ENCODE results near the gene SMIM28.
"Not testable (repeated sequence)": the region's sequence is repeated elsewhere in the genome, so short reads cannot be mapped to it uniquely, and the experiment has no call there.

Gene SMIM28

DNA sequence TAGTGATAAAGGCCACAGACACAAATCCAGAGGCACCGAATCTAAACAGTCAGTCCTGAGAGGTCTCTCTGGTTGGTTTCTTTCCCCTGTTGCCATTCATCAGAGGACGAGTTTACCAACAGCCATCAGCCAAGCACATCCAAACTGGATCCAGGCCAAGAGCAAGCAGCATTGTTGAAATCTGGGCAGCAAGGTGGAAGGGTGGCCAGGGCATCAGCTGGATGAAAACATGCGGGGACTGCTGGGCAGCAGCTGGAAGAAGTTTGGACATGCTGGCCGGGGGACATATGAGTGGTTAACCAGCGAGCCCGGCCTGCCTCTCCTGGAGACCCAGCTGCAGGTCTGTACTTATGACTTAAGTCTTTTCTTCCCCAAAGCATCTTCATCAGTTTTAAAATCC, at the start of gene SMIM28:
SMIM28 (plus strand) TSS at position 62 of the 400 bp plus-strand sequence; CDS start at position 230, 168 bp downstream.
- no peak for DNase-seq

DNA sequence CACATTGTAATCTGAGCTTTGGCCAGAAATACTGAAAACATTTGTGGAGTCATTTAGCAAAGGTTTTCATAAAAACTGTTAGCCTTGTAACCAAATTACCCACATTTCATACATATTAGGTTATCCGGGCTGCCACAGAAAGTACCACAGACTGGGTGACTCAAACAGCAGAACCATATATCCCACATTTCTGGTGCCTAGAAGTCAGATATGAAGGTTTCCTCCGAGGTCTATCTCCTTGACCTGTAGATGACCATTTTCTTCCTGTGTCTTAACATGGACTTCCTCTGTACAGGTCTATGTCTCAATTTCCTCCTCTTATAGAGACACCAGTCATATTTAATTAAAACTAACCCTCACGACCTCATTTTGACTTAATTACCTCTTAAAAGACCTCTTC, 49.5 kb upstream of the SMIM28 start:
- DNase-seq, result no peak

DNA sequence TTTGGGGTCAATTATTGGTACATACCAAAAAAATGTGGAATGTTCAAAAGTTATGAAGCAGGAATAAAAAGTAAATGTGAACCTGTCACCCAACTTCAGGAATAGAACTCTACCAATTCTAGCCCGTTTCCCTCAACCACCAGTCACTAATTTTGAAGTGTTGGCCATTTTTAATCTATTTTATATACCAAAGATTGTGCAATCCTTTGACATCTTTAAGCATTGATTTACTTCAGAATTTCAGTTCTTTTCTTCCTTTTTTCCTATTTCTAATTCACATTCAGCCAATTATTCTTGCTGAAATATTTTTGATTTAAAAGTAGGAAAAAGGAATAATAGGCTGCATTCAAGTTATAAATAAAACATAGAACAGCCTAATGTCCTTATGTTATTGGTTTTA, 46.9 kb upstream of the SMIM28 start:
- DNase-seq, result no peak

DNA sequence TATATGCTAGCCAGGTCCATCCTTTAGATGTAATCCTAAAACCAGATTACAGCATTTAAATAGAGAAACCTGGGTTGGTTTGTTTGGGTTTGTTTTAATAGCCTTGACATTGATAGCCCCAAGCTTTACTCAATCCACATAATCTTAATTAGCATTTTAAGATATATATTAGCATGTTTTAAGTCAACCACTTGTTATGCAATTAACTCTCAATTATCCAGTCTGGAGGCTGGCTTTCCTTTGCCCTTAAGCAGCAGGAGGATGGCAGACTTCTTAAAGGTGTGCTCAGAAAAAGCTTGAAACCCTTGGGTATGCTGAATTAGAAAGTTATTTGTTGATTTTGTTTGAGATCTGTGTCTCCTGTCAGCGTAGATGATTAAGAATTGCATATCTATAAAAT, 46.3 kb upstream of the SMIM28 start:
- DNase-seq, result no peak

DNA sequence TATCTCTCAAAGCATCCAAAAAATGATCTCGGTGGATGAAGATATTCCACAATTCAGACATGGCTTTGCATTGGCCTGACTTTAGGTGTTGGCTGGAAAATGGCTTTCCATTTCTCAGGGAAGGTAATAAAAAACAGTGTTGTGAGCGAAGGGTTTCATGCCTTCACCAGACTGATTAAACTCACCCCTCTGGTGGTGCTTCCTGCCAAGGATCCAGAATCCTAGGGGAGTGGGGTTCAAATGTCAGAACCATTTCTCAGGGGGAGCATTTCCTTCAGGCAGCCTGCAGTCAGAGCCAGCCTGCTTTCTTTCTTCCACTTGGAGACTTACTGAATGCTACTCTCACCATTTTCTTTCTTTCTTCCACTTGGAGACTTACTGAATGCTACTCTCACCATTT, 45.7 kb upstream of the SMIM28 start:
- DNase-seq, result no peak

DNA sequence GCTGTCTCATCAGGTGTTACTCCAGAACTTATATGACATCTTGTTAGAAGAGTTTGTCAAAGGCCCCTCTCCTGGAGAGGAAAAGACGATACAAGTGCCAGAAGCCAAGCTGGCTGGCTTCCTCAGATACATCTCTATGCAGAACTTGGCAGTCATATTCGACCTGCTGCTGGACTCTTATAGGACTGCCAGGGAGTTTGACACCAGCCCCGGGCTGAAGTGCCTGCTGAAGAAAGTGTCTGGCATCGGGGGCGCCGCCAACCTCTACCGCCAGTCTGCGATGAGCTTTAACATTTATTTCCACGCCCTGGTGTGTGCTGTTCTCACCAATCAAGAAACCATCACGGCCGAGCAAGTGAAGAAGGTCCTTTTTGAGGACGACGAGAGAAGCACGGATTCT, 43.7 kb upstream of the SMIM28 start:
- DNase-seq, result no peak

DNA sequence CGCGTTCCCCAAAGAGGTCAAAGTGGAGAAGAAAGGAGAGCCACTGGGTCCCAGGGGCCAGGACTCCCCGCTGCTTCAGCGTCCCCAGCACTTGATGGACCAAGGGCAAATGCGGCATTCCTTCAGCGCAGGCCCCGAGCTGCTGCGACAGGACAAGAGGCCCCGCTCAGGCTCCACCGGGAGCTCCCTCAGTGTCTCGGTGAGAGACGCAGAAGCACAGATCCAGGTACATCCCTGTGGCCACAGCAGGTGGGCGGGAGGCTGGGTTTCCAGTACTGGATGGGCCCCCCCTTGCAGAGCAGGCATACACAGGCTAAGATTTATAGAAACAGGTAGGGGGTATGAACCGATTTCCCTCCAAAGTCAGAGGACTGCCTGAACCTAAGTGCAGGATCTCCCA, 42.7 kb upstream of the SMIM28 start:
- no peak for DNase-seq

DNA sequence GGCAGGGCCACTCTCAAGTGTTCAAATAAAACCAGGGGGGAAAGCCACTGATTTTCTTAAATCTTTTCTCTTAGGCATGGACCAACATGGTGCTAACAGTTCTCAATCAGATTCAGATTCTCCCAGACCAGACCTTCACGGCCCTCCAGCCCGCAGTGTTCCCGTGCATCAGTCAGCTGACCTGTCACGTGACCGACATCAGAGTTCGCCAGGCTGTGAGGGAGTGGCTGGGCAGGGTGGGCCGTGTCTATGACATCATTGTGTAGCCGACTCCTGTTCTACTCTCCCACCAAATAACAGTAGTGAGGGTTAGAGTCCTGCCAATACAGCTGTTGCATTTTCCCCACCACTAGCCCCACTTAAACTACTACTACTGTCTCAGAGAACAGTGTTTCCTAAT, 41.5 kb upstream of the SMIM28 start:
- no peak for DNase-seq

DNA sequence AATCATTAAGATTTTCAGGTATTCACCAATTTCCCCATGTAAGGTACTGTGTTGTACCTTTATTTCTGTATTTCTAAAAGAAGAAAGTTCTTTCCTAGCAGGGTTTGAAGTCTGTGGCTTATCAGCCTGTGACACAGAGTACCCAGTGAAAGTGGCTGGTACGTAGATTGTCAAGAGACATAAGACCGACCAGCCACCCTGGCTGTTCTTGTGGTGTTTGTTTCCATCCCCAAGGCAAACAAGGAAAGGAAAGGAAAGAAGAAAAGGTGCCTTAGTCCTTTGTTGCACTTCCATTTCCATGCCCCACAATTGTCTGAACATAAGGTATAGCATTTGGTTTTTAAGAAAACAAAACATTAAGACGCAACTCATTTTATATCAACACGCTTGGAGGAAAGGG, 40.6 kb upstream of the SMIM28 start:
- DNase-seq, result no peak

DNA sequence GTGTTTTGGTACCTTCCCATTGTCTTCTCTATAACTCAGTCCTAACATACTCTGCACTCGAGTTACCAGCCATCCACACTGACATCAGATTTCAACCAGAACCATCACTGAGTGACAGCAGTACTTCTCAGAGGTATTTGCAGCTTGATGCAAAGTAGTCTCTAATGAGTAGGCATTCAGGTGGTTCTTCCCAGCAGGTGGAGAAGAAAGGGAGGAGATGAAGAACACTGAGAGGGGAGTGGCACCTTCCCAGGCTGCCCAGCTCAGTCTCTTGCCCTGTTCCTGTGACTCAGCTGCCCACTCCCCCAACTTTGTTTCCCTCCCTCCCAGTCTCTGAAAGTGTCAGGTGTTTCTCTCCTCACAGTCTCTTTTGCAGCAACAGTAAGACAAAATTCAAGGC, 38.7 kb upstream of the SMIM28 start:
- no peak for DNase-seq

DNA sequence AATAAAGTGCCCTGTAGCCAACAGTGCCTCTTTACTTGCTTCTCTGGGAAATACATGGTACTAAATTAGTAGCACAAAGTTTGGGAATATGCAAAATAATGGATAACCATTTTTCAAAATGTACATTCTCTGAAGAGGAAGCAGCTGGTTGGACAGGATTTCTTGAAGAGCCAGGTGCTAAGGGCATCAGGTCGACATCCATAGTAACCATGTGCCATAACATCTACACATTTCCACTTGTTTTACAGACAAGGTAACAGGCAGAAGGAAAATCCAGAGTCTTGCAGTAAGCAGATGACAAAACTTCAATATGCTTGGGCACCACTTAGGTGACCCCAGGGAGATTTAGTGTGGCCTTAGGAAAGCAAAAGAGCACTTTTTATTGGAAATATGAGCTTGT, 36.5 kb upstream of the SMIM28 start:
- no peak for DNase-seq

DNA sequence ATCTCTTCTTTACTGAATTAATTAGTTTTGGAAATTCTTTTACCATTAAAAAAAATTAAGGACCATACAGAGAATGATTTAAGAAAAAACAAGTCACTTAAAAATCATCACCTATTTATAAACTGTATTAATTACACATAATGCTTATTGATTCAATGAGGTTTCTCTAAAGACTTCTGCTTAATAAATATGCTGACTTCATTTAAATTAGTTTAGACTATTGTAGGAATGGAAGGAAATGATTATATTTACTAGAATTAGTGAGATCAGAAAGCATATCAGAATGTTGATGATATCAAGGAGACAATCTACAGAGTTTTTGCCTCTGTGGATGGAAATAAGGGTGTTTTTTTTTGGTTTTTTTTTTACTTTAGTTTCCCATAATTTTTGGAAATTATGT, 34.6 kb upstream of the SMIM28 start:
- DNase-seq, result no peak

DNA sequence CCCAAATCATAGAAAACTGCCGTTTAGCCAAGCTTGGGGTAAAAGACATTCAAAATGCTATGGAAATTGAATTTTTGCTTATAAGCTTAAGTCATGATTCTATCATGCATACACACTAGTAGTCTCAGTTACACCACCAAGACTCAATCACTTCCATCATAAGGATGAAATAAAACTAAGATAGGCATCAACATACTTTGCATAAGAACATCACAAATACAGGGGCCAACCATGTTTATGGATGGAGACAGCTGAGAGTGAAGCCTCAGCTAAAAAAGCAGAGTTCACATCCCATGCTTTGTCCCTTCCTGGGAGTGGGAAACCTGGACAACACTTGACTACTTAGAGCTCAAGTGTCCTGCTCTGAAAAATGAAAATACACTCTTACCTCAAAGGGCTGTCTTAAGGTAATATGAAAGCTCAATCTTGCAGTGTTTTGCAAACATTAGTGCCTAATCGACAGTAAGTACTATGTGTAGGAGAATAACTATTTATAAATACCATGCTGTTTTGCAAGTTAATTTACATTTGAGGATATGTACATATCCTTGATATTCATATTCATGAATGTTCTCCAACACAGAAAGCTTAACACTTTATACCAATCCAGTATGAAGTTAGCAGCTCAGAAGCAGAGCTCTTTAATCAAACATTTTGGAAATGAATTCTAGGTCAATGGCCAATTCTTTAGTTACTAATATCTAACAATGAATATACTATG, 32.0 kb upstream of the SMIM28 start:
- no peak for DNase-seq

DNA sequence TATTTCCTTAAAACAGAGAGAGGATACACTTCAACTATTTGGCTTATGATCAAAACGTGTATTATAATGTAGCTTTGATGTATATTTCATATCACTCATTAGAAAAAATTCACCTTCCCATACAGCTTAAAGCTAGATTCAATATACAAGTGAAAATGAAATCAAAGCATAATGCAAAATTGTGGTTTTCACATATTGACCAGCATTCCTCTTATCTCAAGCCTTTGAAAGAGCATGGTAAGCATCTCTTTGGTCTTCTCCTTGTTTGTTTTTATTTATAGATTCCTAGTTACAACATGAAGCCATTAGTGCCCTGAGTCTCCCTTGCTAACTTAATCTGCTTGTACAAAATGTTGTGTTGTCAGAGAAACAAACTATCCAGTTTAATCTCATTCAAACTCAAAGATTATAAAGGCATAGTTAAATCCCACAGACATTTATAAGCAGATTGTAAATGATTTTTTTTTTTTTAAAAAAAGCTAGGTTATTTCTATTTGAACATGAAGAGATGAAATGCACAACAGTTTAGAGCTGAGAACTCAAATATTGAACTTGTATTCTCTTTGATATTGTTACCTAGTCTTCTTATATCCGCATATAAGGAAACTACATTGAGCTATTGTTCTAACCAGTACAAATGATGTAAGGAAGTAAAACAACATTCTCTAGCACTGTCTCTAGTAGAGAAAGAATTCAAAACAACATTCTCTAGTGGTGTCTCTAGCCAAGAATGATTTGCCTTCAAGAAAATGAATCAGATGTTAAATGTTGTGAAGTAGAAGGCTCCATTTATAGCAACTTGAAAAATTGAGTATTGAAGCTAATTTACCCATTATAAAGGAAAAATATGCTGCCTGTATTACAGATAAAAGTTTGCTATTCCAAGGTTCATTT, 31.2 kb upstream of the SMIM28 start:
- DNase-seq, result no peak

DNA sequence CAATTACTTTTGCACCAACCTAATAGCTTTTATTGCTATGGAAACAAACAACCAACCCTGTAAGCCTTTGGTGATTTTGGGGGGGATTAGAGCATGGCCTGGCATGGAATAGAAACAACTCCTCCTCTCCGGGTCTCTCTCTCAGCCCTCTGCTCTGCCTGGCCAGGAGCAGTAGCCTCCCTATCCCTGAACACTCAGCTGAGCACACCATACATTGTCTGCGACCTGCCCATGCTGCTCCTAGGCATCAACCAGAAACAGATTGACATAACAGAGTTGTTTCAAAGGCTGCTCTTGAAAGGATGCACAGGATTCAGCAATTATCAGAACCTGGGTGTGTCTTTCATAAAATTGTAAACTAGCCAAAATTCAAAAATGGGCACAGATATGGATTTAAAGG, 29.8 kb upstream of the SMIM28 start:
- no peak for DNase-seq

DNA sequence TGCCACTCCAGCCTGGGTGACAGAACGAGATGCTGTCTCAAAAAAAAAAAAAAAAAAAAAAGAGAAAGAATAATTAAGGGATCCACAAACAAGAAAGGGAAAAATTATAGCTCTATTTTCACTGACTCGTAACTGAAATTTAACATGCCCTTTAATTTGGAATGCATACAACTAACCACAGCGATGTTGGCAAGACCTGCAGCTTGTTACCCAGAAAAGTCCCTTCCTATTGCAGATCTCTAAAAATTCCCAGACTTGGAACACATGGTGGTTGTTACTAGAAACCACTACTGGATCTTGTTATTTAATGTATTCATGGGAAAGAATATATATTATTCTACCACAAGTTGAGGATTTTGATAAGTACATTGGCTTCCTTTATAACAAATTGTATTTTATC, 27.8 kb upstream of the SMIM28 start:
- no peak for DNase-seq

DNA sequence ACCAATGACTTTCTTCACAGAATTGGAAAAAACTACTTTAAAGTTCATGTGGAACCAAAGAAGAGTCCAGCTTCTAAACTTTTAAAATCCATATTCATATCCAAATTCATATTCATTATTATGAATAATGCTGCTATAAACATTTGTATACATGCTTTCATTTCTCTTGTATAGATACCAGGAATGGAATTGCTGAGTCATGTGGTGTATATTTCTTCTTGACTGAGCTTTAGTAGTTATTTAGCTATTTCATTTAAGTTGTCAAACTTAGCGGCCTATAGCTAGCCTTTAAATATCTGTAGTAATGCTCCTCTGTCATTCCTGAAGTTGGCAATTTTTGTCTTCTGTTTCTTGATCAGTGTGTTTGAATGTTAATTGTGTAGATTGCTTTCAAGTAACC, 19.8 kb upstream of the SMIM28 start:
- DNase-seq, result no peak

DNA sequence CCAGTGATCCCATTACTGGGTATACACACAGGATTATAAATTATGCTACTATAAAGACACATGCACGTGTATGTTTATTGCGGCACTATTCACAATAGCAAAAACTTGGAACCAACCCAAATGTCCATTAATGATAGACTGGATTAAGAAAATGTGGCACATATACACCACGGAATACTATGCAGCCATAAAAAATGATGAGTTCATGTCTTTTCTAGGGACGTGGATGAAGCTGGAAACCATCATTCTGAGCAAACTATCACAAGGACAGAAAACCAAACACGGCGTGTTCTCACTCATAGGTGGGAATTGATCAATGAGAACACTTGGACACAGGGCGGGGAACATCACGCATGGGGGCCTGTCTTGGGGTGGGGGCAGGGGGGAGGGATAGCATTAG, 9.0 kb upstream of the SMIM28 start:
- DNase-seq, result not testable (repeated sequence)

DNA sequence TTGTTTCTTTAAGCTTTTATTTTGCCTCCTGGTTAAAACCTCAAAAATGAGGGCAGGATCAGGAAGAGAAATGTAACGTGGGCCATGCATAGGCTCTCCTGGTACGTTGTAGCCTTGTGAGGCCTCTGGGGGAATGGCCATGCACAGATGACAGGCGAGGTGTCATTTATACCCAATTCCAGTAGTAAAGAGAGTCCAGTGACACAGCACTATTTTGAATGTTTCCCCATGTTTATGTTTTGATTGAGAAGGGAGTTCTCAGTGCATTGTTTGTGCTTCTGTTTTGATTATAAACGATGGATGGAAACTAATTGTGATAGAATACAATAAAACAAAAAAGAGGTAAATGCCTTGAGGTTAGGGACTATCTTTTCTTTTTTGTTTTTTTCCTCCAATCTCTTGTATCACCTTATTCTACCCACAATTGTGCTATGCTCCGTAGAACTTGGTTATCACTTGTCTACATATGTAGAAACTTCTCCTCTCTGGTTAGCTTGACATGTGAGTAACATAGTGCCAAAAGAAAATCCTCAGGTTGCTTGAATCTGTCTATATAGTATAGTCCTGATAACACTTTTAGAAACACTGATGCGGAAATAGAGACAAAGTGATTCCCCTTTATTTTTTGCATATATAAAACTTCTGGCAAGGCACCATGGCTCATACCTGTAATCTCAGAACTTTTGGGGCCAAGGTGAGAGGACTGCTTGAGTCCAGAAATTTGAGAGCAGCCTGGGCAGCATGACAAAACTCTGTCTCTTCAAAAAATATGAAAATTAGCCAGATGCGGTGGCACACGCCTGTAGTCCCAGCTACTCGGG, 6.9 kb upstream of the SMIM28 start:
- no peak for DNase-seq

DNA sequence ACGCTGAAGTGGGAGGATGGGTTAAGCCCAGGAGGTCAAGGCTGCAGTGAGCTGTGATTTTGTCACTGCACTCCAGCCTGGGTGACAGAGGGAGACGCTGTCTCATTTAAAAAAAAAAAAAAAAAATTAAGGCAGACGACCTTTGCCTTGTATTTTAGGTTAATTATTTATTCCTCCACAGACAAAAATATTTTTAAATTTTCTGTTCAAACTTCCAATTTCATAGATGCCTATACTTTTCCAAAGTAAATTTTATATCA, 6.3 kb upstream of the SMIM28 start:
- no peak for DNase-seq

DNA sequence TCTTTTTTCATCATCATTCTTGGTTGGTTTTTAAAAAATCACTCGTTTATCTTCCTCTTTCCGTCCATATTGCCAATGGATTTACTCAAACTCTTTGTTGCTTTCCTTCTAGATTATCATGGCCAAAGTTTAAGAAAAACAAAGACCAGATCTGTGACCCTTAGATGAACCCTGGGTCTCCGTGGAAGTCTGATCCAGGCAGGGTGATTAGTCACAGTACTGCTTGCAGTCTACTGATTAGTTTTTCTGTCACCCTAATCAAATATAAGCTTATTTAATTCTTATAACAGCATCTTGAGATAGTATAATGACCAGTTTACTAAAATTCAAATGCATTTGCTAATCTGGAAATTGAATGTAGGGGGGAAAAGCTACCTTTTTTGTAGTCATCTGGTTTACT, 6.0 kb upstream of the SMIM28 start:
- DNase-seq, result no peak

DNA sequence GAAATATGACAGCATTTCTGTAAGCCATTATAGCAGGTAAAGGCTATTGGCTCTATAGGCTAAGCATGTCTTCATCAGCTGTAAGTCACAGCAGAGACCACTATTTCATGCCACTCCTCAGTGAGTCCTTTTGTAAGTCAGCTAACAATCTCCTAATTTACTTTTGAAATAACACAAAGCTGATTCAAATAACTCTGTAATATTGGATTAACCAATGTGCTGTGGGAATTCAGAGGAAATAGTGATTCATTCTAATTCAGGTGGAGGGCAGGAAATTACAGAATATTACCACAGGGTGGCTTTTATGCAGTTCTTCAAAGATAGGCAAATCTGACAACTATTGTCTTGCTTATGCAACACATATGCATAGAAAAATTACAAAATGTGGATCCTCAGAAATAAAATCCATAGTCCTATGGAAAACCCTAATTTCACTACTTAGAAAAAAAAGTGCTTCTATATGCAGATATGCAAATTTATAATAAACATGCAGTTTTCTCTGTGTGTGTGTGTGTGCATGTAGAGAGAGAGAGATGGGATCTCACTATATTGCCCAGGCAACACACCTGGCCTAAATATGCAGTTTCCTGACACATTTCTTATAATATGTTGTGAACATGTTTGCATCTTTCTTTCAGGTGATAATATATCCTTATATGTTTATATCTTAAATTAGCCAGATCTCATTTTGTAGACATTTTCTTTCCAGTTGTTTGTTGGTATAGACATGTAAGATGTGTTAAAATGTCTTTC, 4.8 kb upstream of the SMIM28 start:
- no peak for DNase-seq

DNA sequence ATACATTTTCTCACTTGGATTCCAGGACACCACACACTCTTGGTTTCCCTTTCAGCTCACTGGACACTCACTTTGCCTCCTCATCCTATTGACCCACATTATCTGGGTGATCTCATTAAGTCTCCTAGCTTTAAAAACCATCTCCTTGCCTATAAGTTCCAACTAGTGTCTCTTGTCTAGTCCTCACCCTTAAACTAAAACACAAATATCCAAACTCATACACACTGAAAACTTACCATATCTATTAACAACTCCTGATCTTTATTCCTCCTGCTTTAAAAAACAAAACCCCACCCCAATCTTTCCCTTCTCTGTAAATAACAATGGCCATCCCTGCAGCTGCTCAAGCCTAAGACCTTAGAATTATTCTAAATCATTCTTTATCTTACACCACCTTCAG, 3.5 kb upstream of the SMIM28 start:
- no peak for DNase-seq
